GM11168 (cell line): Measurements from ENCODE around the gene ADORA1.

Experiments used
- in situ Hi-C: fragments of 300-500 bp; cut with MboI; formaldehyde crosslinking; loops from one replicate; pipeline ENCODE4 v1.12.0; 2022; ENCODE audit warnings: low sequenced_read_pairs; ENCODE audit not compliant: unreplicated experiment

Gene ADORA1

DNA sequence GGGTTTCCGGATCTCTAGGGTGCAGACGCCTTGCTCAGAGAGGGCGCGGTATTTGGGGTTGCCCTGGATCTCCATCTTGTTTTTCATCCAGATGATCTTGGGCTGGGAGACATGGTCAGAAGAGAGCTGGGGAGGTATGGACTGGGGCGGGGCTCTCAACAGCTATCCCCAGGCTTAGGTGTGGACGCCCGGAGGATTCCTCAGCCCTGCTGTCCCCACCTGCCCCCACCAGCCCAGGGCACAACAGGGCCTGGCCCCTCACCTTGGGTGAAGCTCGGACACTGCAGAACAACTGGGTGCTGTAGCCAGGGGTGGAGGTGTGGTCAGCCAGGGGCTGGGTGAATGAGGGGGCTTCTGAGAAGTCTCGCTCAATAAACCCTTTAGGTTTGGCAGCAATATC, 41.5 kb downstream of the ADORA1 start:
- in situ Hi-C loops, result no loop called here

DNA sequence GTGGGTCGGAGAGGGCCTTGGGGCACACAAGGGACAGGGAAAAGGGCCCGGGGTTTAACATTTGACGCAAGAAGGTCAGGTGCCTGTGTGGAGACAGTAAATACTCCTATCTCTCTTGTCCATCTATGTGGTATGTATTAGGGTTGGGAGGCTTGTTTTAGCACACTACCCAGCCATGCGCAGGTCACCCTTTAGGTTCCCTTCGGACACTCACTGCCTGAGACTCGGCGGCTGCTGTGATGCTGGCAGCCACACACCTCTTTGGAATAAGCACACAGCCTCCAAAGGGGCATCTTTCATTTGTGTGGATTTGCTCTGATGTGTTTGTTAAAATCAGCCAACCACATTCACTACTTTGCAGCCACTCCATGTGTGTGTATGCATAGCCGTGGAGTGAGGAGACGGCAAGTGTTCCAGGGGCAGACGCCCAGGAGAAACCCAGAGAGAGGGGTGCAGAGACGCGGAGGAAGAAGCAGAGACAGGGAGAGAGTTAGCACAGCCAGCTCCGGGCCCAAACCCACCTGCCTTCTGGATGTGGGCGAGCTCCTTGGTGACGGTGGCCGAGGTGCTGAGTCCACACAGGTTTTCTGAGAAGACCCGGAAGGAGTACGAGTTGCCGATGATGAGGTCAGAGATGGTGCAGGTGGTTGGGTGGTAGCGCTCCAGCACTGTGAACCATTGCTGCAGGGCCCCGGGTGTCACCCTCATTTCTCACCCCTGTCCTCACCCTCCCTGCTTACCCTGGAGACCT, 42.4 kb downstream of the ADORA1 start:
- in situ Hi-C loops, result no loop called here

DNA sequence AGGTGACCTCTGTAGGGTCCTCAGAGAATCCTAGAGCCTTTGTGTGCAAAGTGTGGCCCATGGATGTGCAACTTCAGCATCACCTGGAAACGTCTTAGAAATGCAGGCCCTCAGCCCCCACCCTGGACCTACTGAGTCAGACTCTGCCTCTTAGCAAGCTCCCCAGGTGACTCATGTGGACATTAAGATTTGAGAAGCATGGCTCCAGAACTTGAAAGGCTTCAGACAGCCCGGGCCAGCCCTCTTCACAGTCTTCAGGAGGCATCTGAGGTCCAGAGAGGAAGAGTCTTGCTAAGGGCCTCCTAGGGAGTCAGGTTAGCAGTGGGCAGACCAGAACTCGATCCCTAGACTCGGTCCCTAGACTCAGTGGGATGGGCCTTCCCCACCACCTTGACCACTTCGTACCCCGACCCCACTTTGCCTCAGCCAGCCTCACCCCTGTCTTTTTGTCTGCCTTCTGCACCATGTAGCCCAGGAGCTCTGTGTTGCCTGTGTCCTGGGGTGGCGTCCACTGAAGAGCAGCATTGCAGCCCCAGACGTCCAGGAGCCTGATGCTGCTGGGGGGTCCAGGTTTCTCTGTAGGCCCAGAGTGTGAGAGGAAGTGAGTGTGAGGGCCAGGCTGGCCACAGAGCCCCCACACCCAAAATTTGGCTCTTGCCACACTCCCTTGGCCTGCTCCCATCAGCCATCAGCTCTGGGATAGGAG, 43.3 kb downstream of the ADORA1 start:
- in situ Hi-C loops, result no loop called here

DNA sequence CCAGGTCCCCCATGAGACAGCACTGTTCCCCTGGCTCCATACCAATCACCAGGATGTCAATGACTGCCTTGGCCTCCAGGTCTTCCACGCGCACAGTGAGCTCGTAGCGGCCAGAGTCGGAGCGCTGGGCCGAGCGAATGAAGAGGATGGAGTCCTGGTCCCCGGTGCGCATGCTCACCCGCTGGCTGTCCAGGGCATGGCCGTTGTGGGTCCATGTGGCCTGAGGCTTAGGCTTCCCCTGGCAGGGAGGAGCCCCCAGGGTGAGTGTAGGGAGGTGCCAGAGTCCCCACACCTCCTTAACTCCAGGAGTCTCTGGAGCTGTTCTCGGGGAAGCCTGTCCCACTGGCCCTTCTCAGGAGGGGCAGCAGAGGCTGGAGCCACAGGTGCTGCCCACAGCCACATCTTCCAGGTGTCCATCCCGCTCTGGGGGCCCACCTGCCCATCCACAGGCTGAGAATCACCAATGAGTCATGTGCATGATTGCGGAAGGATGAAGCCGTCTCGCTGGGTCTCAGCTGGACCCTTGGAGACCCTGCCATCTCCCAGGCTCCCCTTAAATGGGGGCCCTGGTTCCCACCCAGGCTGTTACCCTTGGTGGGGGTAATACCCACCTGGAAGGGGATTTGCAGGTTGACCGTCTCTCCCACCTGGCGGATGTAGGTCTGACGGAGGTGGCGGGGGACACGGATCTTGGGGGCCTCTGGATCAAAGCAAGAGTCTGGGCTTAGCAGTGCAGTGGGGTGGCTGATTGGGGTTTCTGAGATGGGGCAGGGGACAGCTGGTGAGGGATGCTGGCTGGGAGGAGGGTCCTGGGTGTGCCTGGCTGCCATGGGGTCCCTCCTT, 44.0 kb downstream of the ADORA1 start:
- in situ Hi-C loops, result no loop called here

DNA sequence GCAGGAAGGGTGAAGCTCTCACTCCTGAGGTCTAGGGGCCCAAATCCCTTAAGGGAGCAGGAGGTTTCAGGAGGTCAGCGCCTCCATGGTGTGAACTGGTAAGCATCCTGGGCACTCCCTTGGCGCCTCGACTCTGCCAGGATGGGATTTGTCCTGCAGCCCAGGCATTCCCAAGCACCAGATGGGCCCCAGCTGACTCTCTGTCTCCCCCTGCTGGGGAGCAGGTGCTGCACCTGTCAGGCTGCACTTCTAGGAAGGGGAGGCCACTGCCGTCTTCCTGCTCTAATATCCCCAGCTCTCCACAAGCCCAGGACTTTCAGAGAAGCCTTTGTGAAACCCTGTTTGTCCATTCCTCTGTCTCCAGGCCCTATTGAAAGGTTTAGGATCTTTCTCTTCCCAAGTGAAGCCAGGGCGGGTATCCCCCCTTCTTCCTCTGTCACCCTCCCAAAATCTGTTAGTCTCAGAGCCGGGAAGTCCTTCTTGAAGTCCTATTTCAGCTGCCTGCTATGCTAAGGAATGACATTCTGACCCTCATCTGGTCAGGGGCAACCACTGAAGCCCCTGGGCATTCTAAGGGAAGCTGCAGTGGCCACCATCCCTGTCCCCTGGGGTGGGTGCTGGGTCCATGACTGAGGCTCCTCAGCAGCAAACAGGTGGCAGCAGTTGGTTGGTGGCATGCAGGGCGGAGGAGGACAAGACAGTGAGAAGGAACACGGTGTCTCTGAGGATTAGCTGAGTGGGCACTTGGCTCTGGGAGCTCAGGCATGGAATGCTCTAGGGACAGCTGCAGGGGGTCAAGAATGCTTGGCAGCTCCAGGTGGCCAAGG, 44.9 kb downstream of the ADORA1 start:
- in situ Hi-C loops, result no loop called here

DNA sequence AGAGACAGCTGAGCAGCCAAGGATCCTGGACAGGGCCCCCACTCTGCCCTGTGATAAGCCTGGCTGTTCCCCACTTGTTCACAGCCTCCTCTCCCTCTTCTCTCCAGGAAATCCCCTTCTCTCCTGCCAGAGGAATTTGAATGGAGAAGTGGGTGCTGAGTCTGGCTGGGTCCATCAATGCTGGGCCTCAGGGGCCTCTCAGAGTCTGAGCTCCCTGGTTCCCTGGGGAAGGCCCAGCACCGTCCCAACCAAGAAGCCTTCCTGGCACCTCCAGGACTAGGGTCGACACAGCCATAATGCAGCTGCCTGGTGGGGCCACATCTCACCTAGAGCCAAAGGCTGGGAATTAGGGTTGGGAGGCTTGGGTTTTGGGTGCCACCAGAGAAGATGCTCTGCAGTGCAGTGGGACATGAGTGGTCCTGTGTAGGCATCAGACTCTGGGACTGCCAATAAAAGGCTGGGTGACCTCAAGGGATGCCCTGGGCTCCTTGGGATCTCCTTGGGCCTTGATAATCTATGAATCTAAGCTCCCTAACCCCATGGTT, 45.6 kb downstream of the ADORA1 start:
- in situ Hi-C loops, result no loop called here

DNA sequence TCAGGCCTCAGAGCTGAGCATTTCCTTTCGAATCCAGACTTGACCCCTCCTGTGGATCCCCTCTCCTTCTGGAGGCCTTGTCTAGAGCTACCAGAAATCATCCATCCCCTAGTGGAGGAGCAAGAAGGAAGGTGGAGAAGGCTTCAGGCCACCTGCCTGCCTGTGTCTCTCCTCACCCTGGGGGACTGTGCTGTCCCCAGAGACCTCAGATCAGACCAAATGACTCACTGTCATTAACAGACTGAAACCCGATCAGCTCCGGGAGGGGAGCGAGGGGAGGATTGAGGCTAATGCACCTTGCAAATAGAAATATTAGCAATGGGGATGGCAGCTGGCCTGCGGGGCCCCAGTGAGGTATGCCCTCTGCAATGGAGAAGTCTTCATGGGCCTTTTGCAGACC, 46.0 kb downstream of the ADORA1 start:
- in situ Hi-C loops, result no loop called here

DNA sequence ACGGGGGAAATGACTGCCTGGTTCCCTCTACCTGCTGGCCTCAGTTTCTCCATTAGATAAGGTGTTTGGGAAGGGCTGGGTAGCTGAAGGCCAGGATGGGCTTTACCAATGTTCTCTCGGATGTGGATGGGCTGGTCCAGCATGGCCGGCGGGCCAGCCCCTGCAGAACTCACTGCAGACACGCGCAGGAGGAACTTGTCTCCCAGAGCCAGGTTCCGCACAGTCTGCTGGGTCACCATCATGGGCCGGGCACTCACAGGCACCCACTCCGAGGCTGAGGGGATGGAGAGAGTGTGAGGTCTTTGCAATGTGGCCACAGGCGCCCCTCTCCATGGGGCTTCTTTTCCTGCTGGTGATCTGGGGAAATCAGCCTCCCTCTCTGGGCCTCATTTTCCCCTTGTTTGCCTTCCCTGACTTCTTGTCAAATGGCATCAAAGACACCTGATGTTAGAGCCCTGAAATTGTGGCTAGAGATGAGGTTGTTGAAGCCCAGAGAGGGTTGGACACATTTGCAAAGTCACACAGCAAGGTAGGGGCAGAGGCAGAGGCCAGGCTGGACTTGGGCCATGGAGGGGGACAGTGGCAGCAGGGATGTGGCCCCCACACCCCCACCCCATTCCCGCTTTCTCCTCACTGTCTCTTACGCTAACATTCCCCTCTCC, 46.9 kb downstream of the ADORA1 start:
- in situ Hi-C loops, result no loop called here

DNA sequence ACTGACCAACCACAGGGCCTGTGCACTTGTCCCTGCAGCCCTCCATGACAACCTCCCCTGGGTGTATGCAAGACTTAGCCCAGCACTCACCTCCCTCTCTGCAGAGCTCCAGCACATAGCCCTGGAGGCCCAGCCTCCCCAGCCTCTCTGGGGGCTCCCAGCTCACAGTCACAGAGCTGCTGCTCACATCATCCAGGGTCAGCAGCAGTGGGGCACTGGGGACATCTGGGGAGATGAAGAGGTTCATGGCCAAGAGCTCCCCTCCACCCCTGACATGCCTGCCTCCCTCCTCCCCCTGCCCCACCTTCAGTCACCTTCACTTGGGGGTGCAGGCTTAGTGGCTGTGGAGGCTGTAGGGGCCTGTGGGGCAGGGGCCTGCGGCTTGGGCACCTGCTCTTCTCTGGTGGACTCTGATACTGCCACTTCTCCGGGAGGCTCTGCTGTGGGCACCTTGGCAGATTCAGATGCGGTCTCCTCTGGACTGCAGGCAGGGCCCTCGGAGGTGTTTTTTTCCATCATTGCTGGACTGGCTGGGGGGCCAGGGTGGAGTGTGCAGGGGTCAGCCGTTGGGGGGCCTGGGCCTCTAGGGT, 47.8 kb downstream of the ADORA1 start, which contains the start of gene MYBPH:
MYBPH (minus strand) TSS at position 590 of the 590 bp plus-strand sequence; CDS start at position 519, 71 bp downstream.
- in situ Hi-C loops, result no loop called here

DNA sequence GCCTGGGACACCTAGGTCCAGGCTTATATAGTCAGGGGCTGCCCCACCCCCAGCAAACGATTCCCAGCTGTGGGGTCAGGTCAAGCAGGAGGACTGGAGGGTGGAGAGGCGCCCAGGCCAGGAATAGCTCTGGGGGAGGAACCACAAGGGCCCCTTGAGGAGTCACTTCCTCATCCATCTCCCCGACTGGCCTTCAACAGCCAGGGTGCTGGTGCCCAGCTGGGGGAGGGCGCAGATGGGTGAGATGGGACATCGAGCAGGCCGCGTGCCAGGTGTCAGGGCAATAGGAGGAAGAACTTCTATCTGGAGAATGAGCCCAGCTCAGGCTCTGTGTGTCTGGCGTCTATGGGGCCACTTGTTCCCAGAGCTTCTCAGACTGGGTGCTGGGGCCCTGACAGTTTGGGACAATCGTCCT, 48.3 kb downstream of the ADORA1 start:
- in situ Hi-C loops, result no loop called here

DNA sequence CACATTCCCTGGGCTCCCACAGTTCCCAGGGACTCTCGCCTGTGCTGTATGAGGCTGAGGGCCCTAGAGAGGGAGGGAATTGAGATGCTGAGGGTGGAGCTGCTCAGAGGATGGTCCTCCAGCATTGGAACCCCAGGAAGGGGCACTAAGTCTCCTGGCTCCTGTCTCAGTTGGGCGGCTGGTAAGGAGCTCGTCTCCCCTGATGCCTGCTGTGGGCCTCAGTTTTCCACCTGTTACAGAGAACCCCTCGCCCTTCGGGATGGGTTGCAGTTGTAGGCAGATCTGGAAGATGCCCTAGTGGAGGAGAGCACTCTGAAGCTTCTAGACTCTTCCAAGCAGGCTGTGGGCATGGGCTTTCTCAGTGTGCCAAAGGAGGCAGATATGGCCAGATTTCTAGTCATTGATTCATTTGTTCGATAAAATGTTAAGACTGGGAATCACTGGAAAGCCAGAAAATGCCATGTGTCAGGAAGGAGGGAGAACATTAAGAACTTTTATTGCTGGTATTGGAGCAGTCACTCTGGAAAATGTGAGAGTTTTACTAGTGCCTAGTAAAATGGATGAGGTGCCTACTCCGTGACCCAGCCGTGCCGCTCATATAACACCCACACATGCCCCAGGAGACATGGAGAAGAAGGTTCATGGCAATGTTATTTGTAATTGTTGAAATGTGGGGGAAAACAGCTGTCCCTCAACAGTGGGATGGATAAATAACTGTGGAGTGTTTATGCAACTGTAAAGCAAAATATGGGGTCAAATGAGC, 48.9 kb downstream of the ADORA1 start:
- in situ Hi-C loops, result no loop called here

DNA sequence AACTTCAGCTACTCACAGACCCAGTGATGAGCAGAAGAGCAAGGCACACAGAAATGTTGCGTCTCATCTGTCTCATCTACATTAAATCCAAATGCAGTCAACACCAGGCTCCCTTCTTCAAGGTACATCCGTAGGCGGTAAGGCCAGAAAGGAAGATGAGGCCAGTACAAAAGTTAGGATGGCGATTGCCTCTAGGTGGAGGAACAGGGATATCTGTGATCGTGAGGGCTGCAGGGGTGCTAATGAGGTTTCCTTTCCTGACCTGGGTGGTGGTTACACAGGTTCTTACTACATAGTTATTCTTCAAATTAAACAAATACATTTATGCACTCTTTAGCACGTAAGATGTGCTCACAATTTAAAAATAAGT, 49.5 kb downstream of the ADORA1 start:
- in situ Hi-C loops, result no loop called here

DNA sequence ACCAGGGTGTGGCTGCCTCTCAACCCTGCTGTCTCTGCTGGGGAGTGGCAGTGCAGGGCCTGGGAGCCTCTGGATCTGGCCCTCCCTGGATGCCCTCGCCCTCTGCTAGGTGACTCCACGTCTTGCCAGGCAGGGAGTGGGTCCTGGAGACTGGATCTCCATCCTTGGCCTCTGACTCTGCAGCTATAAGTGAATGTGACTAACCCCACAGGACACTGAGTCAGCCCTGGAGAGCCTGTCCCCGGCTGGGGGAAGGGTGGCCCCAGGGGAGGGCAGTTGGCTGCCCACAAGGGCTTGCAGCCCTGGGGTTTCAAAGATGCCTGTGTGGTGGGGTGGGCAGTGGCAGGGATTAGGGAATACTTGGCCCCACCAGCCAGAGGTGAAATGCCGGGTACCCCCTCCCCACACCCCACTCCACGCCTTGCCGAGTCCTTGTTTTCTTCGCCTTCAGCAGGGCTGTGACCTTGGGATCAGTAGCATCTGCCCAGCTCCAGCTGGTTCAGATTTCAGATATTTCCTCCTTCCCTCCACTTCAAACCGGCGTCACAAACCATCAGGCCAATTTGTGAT, 50.0 kb downstream of the ADORA1 start:
- in situ Hi-C loops, result no loop called here

DNA sequence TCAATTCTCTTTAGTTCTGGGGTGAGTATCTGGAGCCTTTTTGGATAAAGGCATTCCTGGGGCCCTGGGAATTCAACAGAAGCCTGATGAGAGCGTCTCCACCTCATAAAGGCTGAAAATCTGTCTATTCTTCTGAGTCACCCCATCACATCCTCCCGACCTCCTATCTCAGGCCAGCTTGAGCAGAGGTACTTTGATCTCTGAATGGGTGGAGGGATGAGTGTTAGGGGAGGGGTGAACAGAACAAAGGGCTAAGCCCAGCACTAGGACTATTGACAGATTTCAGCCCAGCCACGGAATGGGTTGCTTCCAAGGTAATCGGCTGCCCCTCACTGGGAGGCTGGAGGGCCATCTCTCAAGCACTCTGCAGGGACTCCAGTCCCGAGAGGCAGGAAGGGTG, 50.6 kb downstream of the ADORA1 start:
- in situ Hi-C loops, result no loop called here

DNA sequence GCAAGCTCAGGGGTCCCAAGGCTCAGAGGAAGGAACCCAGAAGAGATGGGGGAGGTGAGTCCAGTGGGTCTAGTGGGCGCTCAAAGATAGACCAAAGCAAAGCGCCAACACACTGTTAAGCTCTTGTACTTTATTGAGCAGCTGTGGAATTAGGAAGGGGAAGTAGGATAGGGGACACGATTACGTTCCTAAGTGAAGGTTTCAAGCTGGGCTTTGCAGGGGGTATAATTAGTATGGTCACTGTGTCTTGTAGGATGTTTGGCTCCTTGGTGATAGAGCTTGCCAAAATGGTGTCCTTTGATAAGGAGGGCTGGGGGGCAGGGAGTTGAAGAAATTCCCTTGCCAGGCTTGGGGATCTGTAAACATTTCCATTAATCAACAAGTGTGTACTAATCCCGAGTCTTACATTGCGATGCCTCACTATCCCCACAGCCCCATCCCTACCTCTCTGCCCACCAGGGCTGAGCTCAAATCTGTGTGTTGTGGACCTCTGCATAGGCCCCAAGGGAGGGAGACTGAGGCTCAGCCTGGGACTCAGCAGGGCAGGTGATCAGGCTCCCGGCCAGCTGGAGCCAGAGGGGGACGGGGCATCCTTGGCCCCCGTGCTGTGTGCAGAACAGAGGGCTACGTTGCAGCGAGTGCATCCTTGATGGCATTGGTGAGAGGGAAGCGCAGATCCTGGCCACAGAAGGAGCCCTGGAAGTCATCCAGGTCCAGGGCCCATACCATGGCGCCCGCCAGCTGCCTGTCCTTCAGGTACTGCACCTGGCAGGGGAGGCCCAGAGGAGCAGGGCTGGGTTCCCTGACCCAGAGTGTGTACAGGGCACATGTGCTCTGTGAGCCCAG, 51.5 kb downstream of the ADORA1 start:
- in situ Hi-C loops, result no loop called here

DNA sequence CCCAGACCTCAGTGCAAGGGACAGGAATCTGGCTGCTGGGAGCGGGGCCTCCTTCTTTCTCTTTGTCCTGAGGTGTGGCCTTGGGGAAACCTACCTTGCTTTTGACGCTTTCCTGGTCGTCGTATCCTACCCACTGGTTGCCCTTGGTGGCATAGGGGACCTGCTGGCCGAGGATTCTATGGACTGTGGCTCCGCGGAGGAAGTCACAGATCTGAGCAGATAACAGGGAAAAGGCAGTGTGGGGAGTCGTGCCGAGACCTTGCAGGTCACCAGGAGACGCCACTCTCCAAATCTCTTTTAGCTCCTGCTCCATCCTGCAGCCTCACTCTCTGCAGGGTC, 52.1 kb downstream of the ADORA1 start:
- in situ Hi-C loops, result no loop called here
